Subcutaneous adipose tissue (tissue), 4 donors: Measurements from ENCODE around the gene CPNE7. TPM values are rescaled to one million over a fixed set of nuclear protein-coding genes. Genes with fewer than 3 reads are reported as not detected.

Experiments
- CTCF ChIP-seq: fragments of 450-650 bp; IDR thresholded peaks from one replicate; pipeline ENCODE4 v1.5.1; 2016; ENCODE audit warnings: low read depth, mild to moderate bottlenecking, control low read depth, antibody characterized with exemption, moderate library complexity
- total RNA-seq, 4 donors: library from RNA; depleted of rRNA; stranded (reverse); fragments of >200 nt; gene quantifications; one replicate each; pipeline ENCODE4 v1.1.0, GENCODE V29; 2016

Gene CPNE7
- total RNA-seq, 4 donors from 2014 or later: not detected

- no peak for TF ChIP-seq CTCF
Measured at GRCh38 chr16:89588413-89589109, 13.0 kb downstream of the CPNE7 start.

- no peak for TF ChIP-seq CTCF
Measured at GRCh38 chr16:89589241-89589926, 13.8 kb downstream of the CPNE7 start.

- TF ChIP-seq CTCF: no peak
Measured at GRCh38 chr16:89593841-89594240, 18.3 kb downstream of the CPNE7 start.

GRCh38 chr16:89595330-89596060, 19.9 kb downstream of the CPNE7 start:
- TF ChIP-seq CTCF: no peak

- no peak for TF ChIP-seq CTCF
Measured at GRCh38 chr16:89596061-89596689, 20.6 kb downstream of the CPNE7 start.

- no peak for TF ChIP-seq CTCF
Measured at GRCh38 chr16:89596957-89597649, 21.5 kb downstream of the CPNE7 start.
